ENCODE data around the gene NUP107. TPM values are rescaled to one million over a fixed set of nuclear protein-coding genes. Genes with fewer than 3 reads are reported as not detected.

The NUP107 gene
- total and polyA plus RNA-seq, 11 donors = 10.4 to 27.0 (median 20.5) TPM

- Histone ChIP-seq H3K27me3 (no peaks in the 10 kb centered on the region), H3K27ac (no peak overlapping the region), H3K9me3 (no peaks in the 10 kb centered on the region), H3K36me3 (peaks cover 0 to 10% (median 2%) of the 10 kb centered on the region in 9 donors), H3K4me1 (peaks cover 0 to 86% (median 35%) of the 10 kb centered on the region in 12 donors), H3K4me3 (no peak overlapping the region)
- ATAC-seq (no peak), DNase-seq (no peak)
- TF ChIP-seq CTCF (IDR thresholded peaks at IDR 0.05) (no peak), POLR2A (IDR thresholded peaks at IDR 0.05) (no peak)
- WGBS, 4 donors = 91 to 97% (median 94%) methylated on average over 1 of the region's 1 CpG
- intact Hi-C loops (cut with DNase I) = no loop called here
These were observed 47.4 kb upstream of the NUP107 start for GRCh38 chr12:68639396-68639767.

- peaks cover 0 to 12% (median 2%) of the 10 kb centered on the region in 9 donors for H3K36me3 ChIP-seq
- no peak overlapping the region for H3K27ac ChIP-seq
- intact Hi-C loops (cut with DNase I) = no loop called here
- H3K27me3 ChIP-seq = no peaks in the 10 kb centered on the region
- WGBS, 4 donors = 59 to 65% (median 60%) methylated on average over 5 of the region's 5 CpGs
- H3K4me1 ChIP-seq = peaks cover 0 to 71% (median 27%) of the 10 kb centered on the region in 12 donors
- TF ChIP-seq POLR2A (IDR thresholded peaks at IDR 0.05) = no peak
- TF ChIP-seq CTCF (IDR thresholded peaks at IDR 0.05) = no peak
- no peaks in the 10 kb centered on the region for H3K9me3 ChIP-seq
- ATAC-seq (no peak), DNase-seq (no peak)
- no peak overlapping the region for H3K4me3 ChIP-seq
These were observed 45.6 kb upstream of the NUP107 start for GRCh38 chr12:68641138-68641537.

GRCh38 chr12:68646484-68646883 is 40.3 kb upstream of the NUP107 start:
- Histone ChIP-seq H3K36me3 (peaks cover 0 to 41% (median 27%) of the 10 kb centered on the region in 9 donors), H3K4me3 (no peak overlapping the region), H3K27ac (no peak overlapping the region), H3K27me3 (no peaks in the 10 kb centered on the region), H3K4me1 (peaks cover 0 to 34% (median 17%) of the 10 kb centered on the region in 12 donors), H3K9me3 (no peaks in the 10 kb centered on the region)
- intact Hi-C loops (cut with DNase I) = no loop called here
- 75 to 85% (median 82%) methylated on average over 5 of the region's 5 CpGs for WGBS, 4 donors
- DNase-seq (no peak), ATAC-seq (peak in 1 of 4 donors; percentile 53)
- TF ChIP-seq CTCF (IDR thresholded peaks at IDR 0.05) (no peak), POLR2A (IDR thresholded peaks at IDR 0.05) (no peak)

GRCh38 chr12:68647507-68647906 is 39.3 kb upstream of the NUP107 start:
- Histone ChIP-seq H3K4me3 (no peak overlapping the region), H3K27ac (peak overlapping the region in 1 of 12 donors; percentile 3), H3K27me3 (no peaks in the 10 kb centered on the region), H3K4me1 (peaks cover 0 to 29% (median 10%) of the 10 kb centered on the region in 12 donors), H3K9me3 (no peaks in the 10 kb centered on the region), H3K36me3 (peaks cover 0 to 51% (median 37%) of the 10 kb centered on the region in 9 donors)
- ATAC-seq (no peak), DNase-seq (no peak)
- TF ChIP-seq CTCF (IDR thresholded peaks at IDR 0.05) = no peak
- TF ChIP-seq POLR2A (IDR thresholded peaks at IDR 0.05) = no peak
- intact Hi-C loops (cut with DNase I) = no loop called here
- WGBS, 4 donors = 75 to 89% (median 84%) methylated on average over 1 of the region's 1 CpG
